ENCODE data around the gene ARHGEF12. TPM values are rescaled to one million over a fixed set of nuclear protein-coding genes. Genes with fewer than 3 reads are reported as not detected.

ARHGEF12 gene
- total and polyA plus RNA-seq, 10 of the 15 experiments (the other 5 are each of a cell fraction or from before 2014, with no cell fraction given), result 2.7 to 40.8 (median 20.9) TPM

GRCh38 chr11:120331301-120331996 lies 4.8 kb upstream of the ARHGEF12 start (continued):
- TF ChIP-seq, protein P1, sequence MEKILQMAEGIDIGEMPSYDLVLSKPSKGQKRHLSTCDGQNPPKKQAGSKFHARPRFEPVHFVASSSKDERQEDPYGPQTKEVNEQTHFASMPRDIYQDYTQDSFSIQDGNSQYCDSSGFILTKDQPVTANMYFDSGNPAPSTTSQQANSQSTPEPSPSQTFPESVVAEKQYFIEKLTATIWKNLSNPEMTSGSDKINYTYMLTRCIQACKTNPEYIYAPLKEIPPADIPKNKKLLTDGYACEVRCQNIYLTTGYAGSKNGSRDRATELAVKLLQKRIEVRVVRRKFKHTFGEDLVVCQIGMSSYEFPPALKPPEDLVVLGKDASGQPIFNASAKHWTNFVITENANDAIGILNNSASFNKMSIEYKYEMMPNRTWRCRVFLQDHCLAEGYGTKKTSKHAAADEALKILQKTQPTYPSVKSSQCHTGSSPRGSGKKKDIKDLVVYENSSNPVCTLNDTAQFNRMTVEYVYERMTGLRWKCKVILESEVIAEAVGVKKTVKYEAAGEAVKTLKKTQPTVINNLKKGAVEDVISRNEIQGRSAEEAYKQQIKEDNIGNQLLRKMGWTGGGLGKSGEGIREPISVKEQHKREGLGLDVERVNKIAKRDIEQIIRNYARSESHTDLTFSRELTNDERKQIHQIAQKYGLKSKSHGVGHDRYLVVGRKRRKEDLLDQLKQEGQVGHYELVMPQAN (conservative IDR thresholded peaks at IDR 0.05), result no peak
- TF ChIP-seq MEF2A (IDR thresholded peaks at IDR 0.05; ENCODE audit: insufficient read depth, low read depth, low read length) (no peak), EP300 (IDR thresholded peaks at IDR 0.05; ENCODE audit: borderline replicate concordance in 1 of 2, control insufficient read depth in 1 of 2, low read depth in 2 of 2, low read length in 2 of 2) (no peak)
- TF ChIP-seq, protein P2, sequence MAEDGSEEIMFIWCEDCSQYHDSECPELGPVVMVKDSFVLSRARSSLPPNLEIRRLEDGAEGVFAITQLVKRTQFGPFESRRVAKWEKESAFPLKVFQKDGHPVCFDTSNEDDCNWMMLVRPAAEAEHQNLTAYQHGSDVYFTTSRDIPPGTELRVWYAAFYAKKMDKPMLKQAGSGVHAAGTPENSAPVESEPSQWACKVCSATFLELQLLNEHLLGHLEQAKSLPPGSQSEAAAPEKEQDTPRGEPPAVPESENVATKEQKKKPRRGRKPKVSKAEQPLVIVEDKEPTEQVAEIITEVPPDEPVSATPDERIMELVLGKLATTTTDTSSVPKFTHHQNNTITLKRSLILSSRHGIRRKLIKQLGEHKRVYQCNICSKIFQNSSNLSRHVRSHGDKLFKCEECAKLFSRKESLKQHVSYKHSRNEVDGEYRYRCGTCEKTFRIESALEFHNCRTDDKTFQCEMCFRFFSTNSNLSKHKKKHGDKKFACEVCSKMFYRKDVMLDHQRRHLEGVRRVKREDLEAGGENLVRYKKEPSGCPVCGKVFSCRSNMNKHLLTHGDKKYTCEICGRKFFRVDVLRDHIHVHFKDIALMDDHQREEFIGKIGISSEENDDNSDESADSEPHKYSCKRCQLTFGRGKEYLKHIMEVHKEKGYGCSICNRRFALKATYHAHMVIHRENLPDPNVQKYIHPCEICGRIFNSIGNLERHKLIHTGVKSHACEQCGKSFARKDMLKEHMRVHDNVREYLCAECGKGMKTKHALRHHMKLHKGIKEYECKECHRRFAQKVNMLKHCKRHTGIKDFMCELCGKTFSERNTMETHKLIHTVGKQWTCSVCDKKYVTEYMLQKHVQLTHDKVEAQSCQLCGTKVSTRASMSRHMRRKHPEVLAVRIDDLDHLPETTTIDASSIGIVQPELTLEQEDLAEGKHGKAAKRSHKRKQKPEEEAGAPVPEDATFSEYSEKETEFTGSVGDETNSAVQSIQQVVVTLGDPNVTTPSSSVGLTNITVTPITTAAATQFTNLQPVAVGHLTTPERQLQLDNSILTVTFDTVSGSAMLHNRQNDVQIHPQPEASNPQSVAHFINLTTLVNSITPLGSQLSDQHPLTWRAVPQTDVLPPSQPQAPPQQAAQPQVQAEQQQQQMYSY (CRISPR knock-in tag; IDR thresholded peaks at IDR 0.05), result no peak
- TF ChIP-seq, protein P3, sequence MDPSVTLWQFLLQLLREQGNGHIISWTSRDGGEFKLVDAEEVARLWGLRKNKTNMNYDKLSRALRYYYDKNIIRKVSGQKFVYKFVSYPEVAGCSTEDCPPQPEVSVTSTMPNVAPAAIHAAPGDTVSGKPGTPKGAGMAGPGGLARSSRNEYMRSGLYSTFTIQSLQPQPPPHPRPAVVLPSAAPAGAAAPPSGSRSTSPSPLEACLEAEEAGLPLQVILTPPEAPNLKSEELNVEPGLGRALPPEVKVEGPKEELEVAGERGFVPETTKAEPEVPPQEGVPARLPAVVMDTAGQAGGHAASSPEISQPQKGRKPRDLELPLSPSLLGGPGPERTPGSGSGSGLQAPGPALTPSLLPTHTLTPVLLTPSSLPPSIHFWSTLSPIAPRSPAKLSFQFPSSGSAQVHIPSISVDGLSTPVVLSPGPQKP (IDR thresholded peaks at IDR 0.05; ENCODE audit: low read depth, low read length), result no peak
